ENCODE measurements around the gene NEK4. TPM values are rescaled to one million over a fixed set of nuclear protein-coding genes. Genes with fewer than 3 reads are reported as not detected.

The NEK4 gene
- total and polyA plus RNA-seq, 2 of the 13 experiments (the other 11 are each of a cell fraction or from before 2014, with no cell fraction given), result 16.5 to 38.0 TPM

- TF ChIP-seq ZBTB39 (CRISPR knock-in tag; IDR thresholded peaks at IDR 0.05) (no peak), NFRKB (IDR thresholded peaks at IDR 0.05) (no peak), GLI4 (CRISPR knock-in tag; IDR thresholded peaks at IDR 0.05; ENCODE audit: borderline replicate concordance) (no peak), ZZZ3 (CRISPR knock-in tag; IDR thresholded peaks at IDR 0.05; ENCODE audit: borderline replicate concordance) (no peak), TFE3 (CRISPR knock-in tag; IDR thresholded peaks at IDR 0.05) (no peak), MEIS1 (CRISPR knock-in tag; IDR thresholded peaks at IDR 0.05; ENCODE audit: borderline replicate concordance) (no peak), ZSCAN9 (CRISPR knock-in tag; IDR thresholded peaks at IDR 0.05; ENCODE audit: borderline replicate concordance) (no peak), HNRNPK (IDR thresholded peaks at IDR 0.05; ENCODE audit: low read depth, low read length, poor library complexity, severe bottlenecking) (no peak), ZNF879 (CRISPR knock-in tag; IDR thresholded peaks at IDR 0.05) (no peak), ZNF569 (CRISPR knock-in tag; IDR thresholded peaks at IDR 0.05; ENCODE audit: borderline replicate concordance) (no peak), ZNF230 (CRISPR knock-in tag; IDR thresholded peaks at IDR 0.05) (no peak), POLR2A (IDR thresholded peaks at IDR 0.05; ENCODE audit: insufficient read depth in 1 of 2, low read depth in 2 of 2, low read length in 2 of 2) (peak in 1 of 2 experiments; percentile 49; a peak in 1 of 4 replicates), FOXO1 (CRISPR knock-in tag; IDR thresholded peaks at IDR 0.05) (no peak), STAT5B (CRISPR knock-in tag; IDR thresholded peaks at IDR 0.05) (no peak), ZNF558 (CRISPR knock-in tag; IDR thresholded peaks at IDR 0.05; ENCODE audit: borderline replicate concordance) (no peak), SNAPC2 (CRISPR knock-in tag; IDR thresholded peaks at IDR 0.05) (no peak), ZNF543 (CRISPR knock-in tag; IDR thresholded peaks at IDR 0.05) (no peak), ZNF264 (CRISPR knock-in tag; IDR thresholded peaks at IDR 0.05) (no peak)
- TF ChIP-seq, protein P1, sequence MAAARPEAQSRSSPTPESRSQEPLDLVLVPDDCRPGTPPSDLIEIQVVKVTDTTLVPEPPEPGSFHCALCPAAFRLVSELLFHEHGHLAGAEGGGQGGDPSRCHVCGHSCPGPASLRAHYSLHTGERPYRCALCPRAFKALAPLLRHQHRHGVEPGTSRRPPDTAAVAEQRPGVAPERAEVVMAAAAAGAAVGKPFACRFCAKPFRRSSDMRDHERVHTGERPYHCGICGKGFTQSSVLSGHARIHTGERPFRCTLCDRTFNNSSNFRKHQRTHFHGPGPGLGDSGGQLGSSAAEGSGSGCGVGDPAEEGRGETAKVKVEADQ (CRISPR knock-in tag; IDR thresholded peaks at IDR 0.05; ENCODE audit: borderline replicate concordance), result no peak
- TF ChIP-seq, protein P2, sequence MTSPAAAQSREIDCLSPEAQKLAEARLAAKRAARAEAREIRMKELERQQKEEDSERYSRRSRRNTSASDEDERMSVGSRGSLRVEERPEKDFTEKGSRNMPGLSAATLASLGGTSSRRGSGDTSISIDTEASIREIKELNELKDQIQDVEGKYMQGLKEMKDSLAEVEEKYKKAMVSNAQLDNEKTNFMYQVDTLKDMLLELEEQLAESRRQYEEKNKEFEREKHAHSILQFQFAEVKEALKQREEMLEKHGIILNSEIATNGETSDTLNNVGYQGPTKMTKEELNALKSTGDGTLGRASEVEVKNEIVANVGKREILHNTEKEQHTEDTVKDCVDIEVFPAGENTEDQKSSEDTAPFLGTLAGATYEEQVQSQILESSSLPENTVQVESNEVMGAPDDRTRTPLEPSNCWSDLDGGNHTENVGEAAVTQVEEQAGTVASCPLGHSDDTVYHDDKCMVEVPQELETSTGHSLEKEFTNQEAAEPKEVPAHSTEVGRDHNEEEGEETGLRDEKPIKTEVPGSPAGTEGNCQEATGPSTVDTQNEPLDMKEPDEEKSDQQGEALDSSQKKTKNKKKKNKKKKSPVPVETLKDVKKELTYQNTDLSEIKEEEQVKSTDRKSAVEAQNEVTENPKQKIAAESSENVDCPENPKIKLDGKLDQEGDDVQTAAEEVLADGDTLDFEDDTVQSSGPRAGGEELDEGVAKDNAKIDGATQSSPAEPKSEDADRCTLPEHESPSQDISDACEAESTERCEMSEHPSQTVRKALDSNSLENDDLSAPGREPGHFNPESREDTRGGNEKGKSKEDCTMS (CRISPR knock-in tag; conservative IDR thresholded peaks at IDR 0.05), result no peak
- TF ChIP-seq, protein P3, sequence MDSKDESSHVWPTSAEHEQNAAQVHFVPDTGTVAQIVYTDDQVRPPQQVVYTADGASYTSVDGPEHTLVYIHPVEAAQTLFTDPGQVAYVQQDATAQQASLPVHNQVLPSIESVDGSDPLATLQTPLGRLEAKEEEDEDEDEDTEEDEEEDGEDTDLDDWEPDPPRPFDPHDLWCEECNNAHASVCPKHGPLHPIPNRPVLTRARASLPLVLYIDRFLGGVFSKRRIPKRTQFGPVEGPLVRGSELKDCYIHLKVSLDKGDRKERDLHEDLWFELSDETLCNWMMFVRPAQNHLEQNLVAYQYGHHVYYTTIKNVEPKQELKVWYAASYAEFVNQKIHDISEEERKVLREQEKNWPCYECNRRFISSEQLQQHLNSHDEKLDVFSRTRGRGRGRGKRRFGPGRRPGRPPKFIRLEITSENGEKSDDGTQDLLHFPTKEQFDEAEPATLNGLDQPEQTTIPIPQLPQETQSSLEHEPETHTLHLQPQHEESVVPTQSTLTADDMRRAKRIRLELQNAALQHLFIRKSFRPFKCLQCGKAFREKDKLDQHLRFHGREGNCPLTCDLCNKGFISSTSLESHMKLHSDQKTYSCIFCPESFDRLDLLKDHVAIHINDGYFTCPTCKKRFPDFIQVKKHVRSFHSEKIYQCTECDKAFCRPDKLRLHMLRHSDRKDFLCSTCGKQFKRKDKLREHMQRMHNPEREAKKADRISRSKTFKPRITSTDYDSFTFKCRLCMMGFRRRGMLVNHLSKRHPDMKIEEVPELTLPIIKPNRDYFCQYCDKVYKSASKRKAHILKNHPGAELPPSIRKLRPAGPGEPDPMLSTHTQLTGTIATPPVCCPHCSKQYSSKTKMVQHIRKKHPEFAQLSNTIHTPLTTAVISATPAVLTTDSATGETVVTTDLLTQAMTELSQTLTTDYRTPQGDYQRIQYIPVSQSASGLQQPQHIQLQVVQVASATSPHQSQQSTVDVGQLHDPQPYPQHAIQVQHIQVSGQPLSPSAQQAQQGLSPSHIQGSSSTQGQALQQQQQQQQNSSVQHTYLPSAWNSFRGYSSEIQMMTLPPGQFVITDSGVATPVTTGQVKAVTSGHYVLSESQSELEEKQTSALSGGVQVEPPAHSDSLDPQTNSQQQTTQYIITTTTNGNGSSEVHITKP (CRISPR knock-in tag; IDR thresholded peaks at IDR 0.05; ENCODE audit: low read depth), result no peak
Observed at GRCh38 chr3:52775877-52776276, 5.1 kb upstream of the NEK4 start (continued).

Data from HepG2 (cell line).